Fibroblast of gingiva (primary cell): ENCODE data around the gene GHRH.

Source experiments
- DNase-seq: peaks from one replicate; pipeline ENCODE4 v3.0.0-alpha.2; 2011; ENCODE audit warnings: low read depth

Gene GHRH

DNA sequence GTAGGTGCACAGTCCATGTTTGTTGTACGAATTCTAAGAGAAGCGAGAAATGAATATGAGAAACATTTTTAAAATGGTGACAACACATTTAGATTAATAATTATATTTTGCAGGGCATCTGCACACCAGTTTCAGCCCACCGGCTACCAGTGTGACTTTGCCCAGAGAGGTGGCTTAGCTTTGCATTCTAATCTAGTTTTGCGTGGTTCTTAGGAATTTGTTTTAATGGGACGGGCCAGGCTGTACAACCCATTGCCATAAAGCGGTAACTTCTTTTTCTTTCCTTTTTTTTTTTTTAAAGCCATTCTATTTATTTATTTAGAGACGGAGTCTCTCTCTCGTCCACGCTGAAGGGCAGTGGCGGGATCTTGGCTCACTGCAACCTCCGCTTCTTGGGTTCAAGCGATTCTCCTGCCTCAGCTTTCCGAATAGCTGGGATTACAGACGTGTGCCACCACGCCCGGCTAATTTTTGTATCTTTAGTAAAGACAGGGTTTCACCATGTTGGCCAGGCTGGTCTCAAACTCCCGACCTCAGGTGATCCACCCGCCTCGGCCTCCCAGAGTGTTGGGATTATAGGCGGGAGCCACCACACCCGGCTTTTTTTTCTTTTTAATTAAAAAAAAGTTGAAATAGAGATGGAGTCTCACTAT is 28.7 kb upstream of the GHRH start:
- no peak for DNase-seq

- peak; percentile 70 for DNase-seq
These were observed 26.5 kb upstream of the GHRH start for GRCh38 chr20:37288091-37288490.

GRCh38 chr20:37285664-37286374 is 24.2 kb upstream of the GHRH start:
- DNase-seq = no peak

GRCh38 chr20:37284691-37285161 is 23.1 kb upstream of the GHRH start:
- DNase-seq = no peak

DNA sequence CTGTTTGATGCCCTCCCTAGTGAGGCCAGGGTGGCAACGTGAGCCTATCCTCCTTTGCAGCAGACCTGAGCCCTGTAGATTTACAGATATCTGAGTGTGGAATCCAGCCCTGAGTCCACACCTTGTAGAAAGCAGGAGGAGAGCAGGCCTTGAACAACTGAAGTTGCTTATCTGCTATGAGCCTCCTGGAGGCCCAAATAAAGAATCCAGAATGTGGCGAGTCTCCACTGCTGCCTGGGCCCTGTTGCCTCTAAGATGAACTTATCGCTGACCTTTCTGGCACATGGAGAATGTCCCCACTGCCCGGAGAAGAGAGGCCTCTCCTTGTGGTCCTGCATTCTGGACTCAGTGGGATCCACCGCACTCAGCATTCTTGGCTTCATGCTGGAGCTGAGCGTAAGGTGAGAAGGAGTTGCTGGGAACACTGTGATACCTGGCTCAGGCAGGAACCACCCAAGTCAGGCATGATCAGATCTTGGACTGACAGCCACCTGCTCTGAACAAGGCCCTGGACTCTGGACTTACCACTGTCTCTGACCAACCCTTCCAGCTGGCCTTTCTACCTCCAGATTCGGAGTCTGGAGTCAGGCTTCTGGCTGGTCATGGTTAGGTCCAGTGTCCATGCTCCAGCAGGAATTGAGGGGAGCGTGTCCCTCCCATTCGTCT is 22.0 kb upstream of the GHRH start:
- DNase-seq = no peak

DNA sequence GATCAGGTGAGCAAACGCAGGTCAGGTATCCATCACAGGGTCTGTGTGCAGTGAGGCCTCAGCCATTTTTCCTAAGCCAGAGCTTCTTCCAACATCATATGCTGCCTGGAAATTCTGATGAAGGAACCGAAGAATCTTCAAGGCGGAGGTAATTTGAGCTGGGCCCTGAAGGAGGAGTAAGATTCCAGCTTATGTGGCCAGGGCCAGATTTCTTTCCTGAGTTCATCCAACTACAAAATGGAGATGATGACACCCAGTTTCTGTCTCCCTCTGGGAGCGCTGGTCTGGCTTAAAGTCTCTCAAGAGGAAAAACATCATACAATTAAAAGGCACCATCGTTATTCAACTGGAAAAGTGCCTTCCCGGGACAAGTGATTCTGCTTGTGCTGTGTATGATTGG is 20.9 kb upstream of the GHRH start:
- DNase-seq = peak; percentile 71

DNA sequence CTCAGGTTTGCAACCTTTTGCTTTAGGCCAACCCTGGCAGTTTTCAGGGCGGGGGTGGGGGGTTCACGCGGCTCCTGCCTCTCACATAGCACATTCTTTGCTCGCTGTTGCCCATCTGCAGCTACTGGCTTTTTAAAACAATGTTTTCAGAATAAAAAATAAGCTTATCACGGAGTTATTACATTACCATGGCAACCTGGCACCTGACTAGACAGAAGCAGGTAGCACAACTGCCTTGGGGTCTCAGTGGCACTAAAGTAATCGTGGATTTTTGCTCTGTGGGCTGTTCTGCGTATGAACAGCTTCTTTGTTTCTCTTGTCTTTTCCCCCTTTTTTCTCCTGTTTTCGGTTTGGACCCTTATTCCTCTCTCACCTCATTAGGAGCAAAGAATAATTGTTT is 18.8 kb upstream of the GHRH start:
- DNase-seq = no peak

DNA sequence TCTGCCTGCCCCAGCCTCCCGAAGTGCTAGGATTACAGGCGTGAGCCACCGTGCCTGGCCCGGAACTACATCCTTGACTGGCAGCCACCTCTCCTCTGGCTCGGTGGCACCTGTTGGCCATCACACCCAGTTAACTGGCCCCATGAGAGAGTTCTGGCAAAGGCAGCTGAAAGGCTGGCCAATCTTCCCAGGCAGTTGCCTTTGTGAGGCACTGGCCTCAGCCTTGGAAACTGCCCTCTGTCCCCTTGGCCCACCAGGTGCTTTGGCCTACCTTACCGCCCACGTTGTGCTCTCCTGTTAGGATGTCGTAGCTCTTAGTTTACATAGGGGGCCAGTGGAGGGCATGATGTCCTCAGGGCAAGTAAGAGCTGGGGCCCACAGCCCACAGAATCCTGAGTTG is 18.2 kb upstream of the GHRH start:
- DNase-seq = no peak

- DNase-seq = no peak
These were observed 17.5 kb upstream of the GHRH start for GRCh38 chr20:37278966-37279590.

DNA sequence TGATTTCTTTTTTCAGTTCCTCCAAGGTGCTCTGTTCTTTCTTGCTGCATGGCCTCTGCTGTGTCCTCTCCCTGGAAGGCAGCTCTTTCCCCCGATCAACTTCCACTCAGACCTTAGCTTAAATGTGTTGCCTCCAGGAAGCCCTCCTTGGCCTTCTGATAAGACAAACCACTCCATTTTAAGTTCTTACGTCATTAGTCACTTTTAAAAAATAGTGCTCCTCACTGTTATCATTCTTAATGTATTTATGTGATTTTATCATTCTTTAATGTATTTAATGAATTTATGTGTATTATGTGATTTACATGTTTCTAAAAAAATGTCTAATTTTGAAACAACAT is 15.6 kb upstream of the GHRH start:
- no peak for DNase-seq

DNA sequence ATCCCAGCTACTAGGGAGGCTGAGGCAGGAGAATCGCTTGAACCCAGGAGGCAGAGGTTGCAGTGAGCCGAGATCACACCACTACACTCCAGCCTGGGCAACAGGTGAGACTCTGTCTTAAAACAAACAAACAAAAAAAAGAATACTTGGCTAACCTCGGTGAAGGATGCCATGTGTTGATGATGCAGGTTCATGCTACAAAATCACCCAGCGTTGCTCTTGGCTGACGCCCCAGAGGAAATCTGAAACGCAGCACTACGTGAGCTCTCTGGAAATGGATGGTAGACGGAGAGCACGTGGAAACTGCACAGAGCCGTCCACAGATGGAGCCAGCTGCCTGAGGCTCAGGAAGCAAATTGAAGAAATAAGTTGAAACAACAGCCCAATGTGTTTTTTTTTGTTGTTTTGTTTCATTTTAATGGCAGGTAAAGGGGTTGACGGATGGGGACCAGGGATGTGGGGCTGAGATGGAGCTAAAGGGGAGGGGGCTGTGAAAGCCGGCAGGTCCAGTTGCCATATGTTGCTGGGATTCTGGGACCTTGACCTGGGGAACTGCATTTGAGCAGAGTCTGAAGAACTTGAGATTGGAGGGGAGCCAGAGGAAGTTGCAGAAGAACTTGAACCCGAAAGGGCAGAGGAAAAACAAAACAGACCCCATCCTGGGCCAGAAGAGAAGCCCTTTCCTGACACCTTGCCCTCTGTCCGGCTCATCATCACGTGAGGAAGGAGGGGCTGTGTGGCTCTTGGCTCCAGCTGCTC is 15.1 kb upstream of the GHRH start:
- peak; percentile 85 for DNase-seq

DNA sequence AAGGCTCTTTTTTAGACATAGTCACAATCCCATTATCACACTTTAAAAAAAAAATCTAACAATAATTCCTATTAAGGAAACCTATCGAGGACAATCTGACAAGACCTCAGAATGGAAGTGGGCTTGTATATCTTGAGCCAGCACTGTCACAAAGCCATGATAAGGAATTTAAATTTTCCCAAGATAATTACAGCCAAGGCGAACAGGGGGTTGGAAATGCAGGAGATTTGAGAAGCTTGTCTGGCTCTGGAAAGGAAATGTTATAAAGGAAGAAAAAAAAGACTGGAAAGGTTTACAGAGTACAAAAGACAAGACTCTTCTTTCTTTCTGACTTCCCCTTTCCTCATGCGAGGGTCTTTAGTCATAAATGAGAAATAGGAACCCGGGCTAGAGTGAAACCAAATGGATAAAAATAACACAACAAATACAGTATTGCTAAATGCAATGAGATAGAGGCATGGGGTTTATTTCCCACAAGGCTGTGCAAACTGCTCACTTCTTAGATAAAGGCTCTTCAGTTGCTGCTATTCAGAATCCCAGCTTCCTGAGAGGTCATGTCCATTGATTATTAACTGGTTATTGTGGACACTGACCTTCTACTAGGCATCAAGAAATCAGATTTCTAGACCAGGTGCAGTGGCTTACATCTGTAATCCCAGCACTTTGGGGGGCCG is 13.4 kb upstream of the GHRH start:
- DNase-seq = no peak

DNA sequence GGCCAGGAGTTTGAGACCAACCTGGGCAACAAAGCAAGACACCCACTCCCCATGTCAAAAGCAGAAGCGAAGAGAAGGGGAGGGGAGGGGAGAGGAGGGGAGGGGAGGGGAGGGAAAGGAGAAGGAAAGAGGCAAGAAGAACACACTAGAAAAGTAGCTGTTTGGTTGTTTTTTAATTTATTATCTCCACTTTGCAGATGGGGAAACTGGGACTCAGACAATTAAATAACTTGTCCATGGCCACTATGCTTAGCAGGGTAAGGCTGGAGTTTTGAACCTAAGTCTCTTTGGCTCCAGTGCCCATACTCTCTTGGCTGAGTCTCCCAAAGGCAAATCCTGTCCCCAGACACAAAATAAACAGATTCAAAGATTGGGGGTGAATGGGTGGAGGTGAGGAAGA is 12.4 kb upstream of the GHRH start:
- DNase-seq = no peak

- no peak for DNase-seq
These were observed 9.8 kb upstream of the GHRH start for GRCh38 chr20:37271421-37271768.

- no peak for DNase-seq
These were observed 9.2 kb upstream of the GHRH start for GRCh38 chr20:37270576-37271420.

DNA sequence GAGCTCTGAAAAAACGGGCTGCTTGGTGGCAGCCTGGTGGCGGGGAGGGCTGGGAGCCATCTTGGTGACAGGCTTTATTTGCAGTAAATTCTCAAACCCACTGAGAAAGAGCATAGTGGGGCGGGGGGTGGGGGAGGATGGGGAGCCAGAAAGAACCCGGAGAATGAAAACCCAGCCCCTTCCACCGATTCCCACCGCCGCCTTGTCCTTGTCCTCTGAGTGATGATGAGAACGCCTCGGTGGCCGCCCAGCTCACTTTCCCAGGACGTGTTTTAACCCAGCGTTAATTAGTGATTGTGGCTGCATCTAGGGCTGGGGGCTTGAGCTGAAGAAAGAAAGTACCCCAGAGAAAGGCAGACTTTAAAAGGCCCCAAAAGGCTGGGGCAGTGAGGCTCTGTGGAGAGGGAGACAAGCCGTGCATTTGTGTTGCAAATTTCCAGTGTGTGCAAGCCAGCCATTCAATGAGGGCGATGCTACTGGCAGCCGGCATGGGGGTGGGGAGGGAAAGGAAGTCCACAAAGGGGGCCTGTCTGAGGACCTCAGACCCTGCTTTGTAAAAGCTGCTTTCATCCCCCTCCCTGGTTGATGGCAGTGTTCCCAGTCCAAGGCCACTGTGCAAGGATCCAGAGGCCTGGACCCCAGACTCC is 6.2 kb upstream of the GHRH start:
- DNase-seq = no peak

DNA sequence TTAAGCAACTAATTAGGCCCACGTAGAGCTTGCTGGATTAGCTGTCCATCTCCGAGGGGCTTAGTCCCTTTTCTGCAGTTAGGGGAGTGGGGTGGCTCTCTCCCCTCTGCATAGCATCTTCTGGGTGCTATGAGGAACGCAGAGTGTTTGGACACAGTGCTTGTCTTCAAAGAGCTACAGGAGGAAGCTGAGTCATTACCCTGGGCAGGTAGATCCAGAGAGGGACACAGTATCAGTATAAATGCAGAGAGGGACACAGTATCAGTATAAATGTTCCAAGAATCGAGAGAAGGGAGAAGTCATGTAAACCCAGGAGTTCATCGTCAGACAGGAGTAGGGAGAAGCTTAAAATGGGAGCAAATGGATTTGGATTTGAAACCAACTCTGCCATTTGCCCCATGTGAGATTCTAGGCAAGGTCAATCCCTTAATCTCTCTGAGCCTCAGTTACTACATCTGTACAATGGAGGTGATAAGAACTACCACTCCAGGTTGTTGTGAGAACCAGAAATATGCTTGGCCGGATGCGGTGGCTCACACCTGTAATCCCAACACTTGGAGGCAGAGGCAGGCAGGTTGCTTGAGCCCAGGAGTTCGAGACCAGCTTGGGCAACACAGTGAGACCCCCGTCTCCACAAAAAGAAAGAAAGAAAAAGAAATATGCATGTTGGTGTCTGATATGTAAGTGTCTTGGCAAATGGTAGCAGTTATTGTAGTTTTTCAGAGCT is 5.5 kb upstream of the GHRH start:
- DNase-seq = no peak

GRCh38 chr20:37265152-37265551 is 3.5 kb upstream of the GHRH start:
- no peak for DNase-seq

DNA sequence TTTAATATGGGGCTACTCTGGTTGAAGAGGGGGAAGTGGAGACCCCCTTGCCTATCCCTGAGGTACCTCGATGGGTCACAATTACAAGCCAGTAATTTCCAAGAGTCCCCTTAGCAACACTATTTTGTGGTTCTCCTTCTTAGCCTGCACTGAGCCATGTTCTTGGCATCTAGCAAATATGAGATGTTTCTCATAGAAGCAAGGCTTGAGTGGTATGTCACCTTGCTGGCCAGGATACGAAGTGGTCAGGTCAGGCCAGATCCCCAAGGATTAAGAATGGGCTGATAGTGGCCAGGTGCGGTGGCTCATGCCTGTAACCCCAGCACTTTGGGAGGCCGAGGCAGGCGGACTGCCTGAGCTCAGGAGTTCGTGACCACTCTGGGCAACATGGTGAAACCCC is 2.1 kb upstream of the GHRH start:
- no peak for DNase-seq

- DNase-seq = no peak
These were observed 891 bp upstream of the GHRH start for GRCh38 chr20:37262505-37262904.
